Measurements from ENCODE around the gene IL4. TPM values are rescaled to one million over a fixed set of nuclear protein-coding genes. Genes with fewer than 3 reads are reported as not detected.

IL4 gene
- total and polyA plus RNA-seq, 2 experiments from 2014 or later = not detected

GRCh38 chr5:132679717-132680380 is 6.1 kb downstream of the IL4 start:
- no peaks in the 10 kb centered on the region for H3K9me3 Mint-ChIP-seq
- no peak overlapping the region for H3K27ac Mint-ChIP-seq
- H3K4me2 ChIP-seq = no peak overlapping the region
- ATAC-seq (no peak), DNase-seq (ENCODE audit: low spot score) (no peak)
- no peaks in the 10 kb centered on the region for H3K79me2 ChIP-seq (replicated peaks; ENCODE audit: insufficient read depth)
- no peak overlapping the region for H3K4me3 Mint-ChIP-seq
- no peak overlapping the region for H3K4me3 ChIP-seq
- H3K36me3 Mint-ChIP-seq (ENCODE audit: low read depth) = no peaks in the 10 kb centered on the region
- no peaks in the 10 kb centered on the region for H3K27me3 Mint-ChIP-seq (ENCODE audit: insufficient read depth, low read depth, poor library complexity)
- peaks cover 6% of the 10 kb centered on the region for H3K4me1 Mint-ChIP-seq
- TF ChIP-seq NANOG (IDR thresholded peaks at IDR 0.05; ENCODE audit: borderline replicate concordance) (no peak), ZNF331 (CRISPR knock-in tag; IDR thresholded peaks at IDR 0.05; ENCODE audit: low read depth) (no peak), POLR2AphosphoS5 (IDR thresholded peaks at IDR 0.05; ENCODE audit: low read depth) (no peak), JUNB (IDR thresholded peaks at IDR 0.05; ENCODE audit: unreplicated experiment) (no peak), CREB1 (CRISPR knock-in tag; IDR thresholded peaks at IDR 0.05; ENCODE audit: low read depth) (no peak), ETS1 (IDR thresholded peaks at IDR 0.05) (no peak), ZNF114 (CRISPR knock-in tag; IDR thresholded peaks at IDR 0.05) (no peak), EZH2phosphoT487 (IDR thresholded peaks at IDR 0.05; ENCODE audit: unreplicated experiment) (no peak), REST (IDR thresholded peaks at IDR 0.05; ENCODE audit: unreplicated experiment) (no peak), STAT1 (IDR thresholded peaks at IDR 0.05; ENCODE audit: unreplicated experiment) (no peak), CTCF (conservative IDR thresholded peaks at IDR 0.05; ENCODE audit: low read depth in 2 of 2) (no peak), ZNF462 (CRISPR knock-in tag; IDR thresholded peaks at IDR 0.05) (no peak)
- no peaks in the 10 kb centered on the region for H3K36me3 ChIP-seq (ENCODE audit: insufficient read depth)
- H3K27me3 ChIP-seq (ENCODE audit: insufficient read depth) = no peaks in the 10 kb centered on the region
- no peaks in the 10 kb centered on the region for H3K9me2 ChIP-seq (ENCODE audit: insufficient read depth)
- no peaks in the 10 kb centered on the region for H4K20me1 ChIP-seq (replicated peaks; ENCODE audit: insufficient read depth)
- H3K27ac ChIP-seq (ENCODE audit: low read depth) = no peak overlapping the region
- H2AFZ ChIP-seq = no peak overlapping the region
- no peaks in the 10 kb centered on the region for H3F3A ChIP-seq (replicated peaks; ENCODE audit: low read depth)
- no peaks in the 10 kb centered on the region for H3K4me1 ChIP-seq (ENCODE audit: insufficient read depth)
